Lower leg skin (tissue), 4 donors: Measurements from ENCODE around the gene THSD8. TPM values are rescaled to one million over a fixed set of nuclear protein-coding genes. Genes with fewer than 3 reads are reported as not detected.

Source experiments
- DNase-seq, 2 donors: peaks; one replicate each; pipeline ENCODE4 v3.0.0-alpha.2; 2019; ENCODE audit warnings: low spot score in 2 of 2
- H3K4me3 ChIP-seq: fragments of 200-600 bp; sonication (generic); 2 replicates; pipeline ENCODE4 v1.5.1; 2017; ENCODE audit warnings: mild to moderate bottlenecking, low read depth; ENCODE audit not compliant: poor library complexity, severe bottlenecking
- CTCF ChIP-seq, 3 donors: fragments of 450-650 bp; IDR thresholded peaks; one replicate each; pipeline ENCODE4 v1.5.1; 2016; ENCODE audit warnings: antibody characterized with exemption in 3 of 3, mild to moderate bottlenecking in 3 of 3, moderate library complexity in 2 of 3
- POLR2A ChIP-seq, 2 donors: fragments of 450-650 bp; IDR thresholded peaks; one replicate each; pipeline ENCODE4 v1.6.1; 2016 to 2017; ENCODE audit warnings: antibody characterized with exemption in 2 of 2, mild to moderate bottlenecking in 1 of 2, moderate library complexity in 1 of 2
- WGBS, 2 donors: methylation state at CpG; one replicate each; pipeline ENCODE4 v1.1.5; 2018; 5-methylcytosine and 5-hydroxymethylcytosine counted together
- intact Hi-C: fragments of 100-400 bp; cut with DNase I; formaldehyde crosslinking; loops from one replicate; pipeline ENCODE4 v1.15.0; 2023; ENCODE audit warnings: low total_unique reads
- total RNA-seq, 4 donors: library from RNA; depleted of rRNA; stranded (reverse); fragments of >200 nt; gene quantifications; one replicate each; pipeline ENCODE4 v1.1.0, GENCODE V29; 2016

The THSD8 gene
- total RNA-seq, 4 donors from 2014 or later = 1.6 TPM; not detected in 3

DNA sequence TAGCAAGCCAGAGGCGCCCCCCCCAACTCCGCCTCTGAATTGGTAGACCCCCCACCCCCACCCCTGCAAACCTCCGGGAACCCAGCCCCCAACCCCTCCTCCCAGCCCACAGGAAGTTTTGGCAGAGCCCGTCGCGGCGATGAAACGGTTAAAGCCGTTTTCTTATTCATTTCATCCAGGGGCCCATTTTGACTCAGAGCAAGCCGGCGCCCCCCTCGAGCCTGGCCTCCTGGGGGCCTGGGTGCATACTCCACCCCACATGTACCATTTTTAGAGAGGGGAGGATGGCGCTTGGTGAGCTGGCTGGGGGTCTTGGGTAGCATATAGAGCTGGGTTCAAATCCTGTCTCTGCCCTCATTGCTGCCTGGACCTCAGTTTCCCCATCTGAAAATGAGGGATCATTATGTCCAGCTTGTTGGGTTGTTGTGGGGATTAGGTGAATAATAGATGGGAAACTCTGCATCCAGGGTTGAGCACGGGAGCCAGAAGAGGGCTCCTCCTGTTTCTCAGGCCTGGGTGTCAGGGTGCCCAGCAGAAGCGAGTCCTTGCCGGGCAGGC, 18.5 kb upstream of the THSD8 start:
- 6 to 10% methylated on average over 14 to 15 of the region's 16 CpGs for WGBS, 2 donors

DNA sequence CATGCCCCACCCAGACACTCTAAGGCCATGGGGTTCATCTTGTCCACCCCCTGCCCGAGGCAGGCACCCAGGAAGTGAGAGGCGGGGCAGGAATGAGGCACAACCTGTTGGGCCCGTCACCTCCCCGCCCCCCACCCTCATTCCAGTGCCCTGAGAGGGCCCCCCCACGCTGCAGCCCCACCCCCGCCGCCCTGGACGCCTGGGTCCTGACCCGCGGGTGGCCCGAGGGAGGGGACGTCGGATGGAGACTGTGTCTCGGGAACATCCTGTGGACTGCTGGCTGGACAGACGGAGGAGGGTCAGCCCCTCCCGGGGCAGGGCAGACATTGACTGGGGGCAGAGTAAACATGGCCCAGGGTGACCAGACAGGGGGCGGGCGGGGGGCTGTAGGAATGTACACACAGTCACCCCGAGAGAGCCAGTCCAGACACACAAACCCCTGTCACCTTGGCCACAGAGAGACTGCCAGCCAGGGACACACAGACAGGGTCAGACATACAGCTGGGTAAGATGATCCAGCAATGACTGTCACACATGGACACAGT, 17.9 kb upstream of the THSD8 start:
- 4 to 15% methylated on average over 4 to 7 of the region's 19 CpGs for WGBS, 2 donors
- DNase-seq = peak in 1 of 2 donors; percentile 58
- intact Hi-C loops = no loop called here
- TF ChIP-seq POLR2A (IDR thresholded peaks at IDR 0.05) = no peak
- TF ChIP-seq CTCF (IDR thresholded peaks at IDR 0.05) = no peak
- no peak overlapping the region for H3K4me3 ChIP-seq

More for the DNA sequence above, 18.5 kb upstream of the THSD8 start:
- intact Hi-C loops = no loop called here
- DNase-seq = no peak
- H3K4me3 ChIP-seq = no peak overlapping the region
- TF ChIP-seq POLR2A (IDR thresholded peaks at IDR 0.05) (no peak), CTCF (IDR thresholded peaks at IDR 0.05) (no peak)

- no peak for DNase-seq
- no peak overlapping the region for H3K4me3 ChIP-seq
- TF ChIP-seq POLR2A (IDR thresholded peaks at IDR 0.05) (no peak), CTCF (IDR thresholded peaks at IDR 0.05) (no peak)
- intact Hi-C loops = no loop called here
- WGBS, 2 donors = 20 to 47% methylated on average over 10 of the region's 10 CpGs
Measured at GRCh38 chr19:12784394-12784870, 17.4 kb upstream of the THSD8 start.

GRCh38 chr19:12784871-12785430, 16.9 kb upstream of the THSD8 start:
- intact Hi-C loops = no loop called here
- no peak for TF ChIP-seq POLR2A (IDR thresholded peaks at IDR 0.05)
- TF ChIP-seq CTCF (IDR thresholded peaks at IDR 0.05) = peak in 1 of 3 donors; percentile 6
- no peak overlapping the region for H3K4me3 ChIP-seq
- peak in 1 of 2 donors; percentile 27 for DNase-seq
- 28 to 31% methylated on average over 5 of the region's 5 CpGs for WGBS, 2 donors

GRCh38 chr19:12785431-12786031, 16.3 kb upstream of the THSD8 start:
- intact Hi-C loops = no loop called here
- WGBS, 2 donors = 50 to 59% methylated on average over 4 of the region's 4 CpGs
- DNase-seq = peak in 1 of 2 donors; percentile 40
- TF ChIP-seq CTCF (IDR thresholded peaks at IDR 0.05) = no peak
- H3K4me3 ChIP-seq = no peak overlapping the region
